NCI-H1048 (cell line): ENCODE measurements around the gene GFPT1.

Source experiments
- DNase-seq: peaks from one replicate; lab custom pipeline; 2025; lab: John Stamatoyannopoulos, UW

GFPT1 gene

GRCh38 chr2:69316550-69316949, 70.5 kb downstream of the GFPT1 start:
- no peak for DNase-seq

GRCh38 chr2:69315160-69315761, 71.8 kb downstream of the GFPT1 start:
- no peak for DNase-seq

GRCh38 chr2:69311024-69311416, 76.0 kb downstream of the GFPT1 start:
- DNase-seq: no peak

GRCh38 chr2:69310111-69311023, 76.7 kb downstream of the GFPT1 start:
- no peak for DNase-seq

- no peak for DNase-seq
These were observed 77.5 kb downstream of the GFPT1 start for GRCh38 chr2:69309351-69310110.

GRCh38 chr2:69308338-69308737, 78.7 kb downstream of the GFPT1 start:
- DNase-seq: no peak

- DNase-seq: no peak
These were observed 79.4 kb downstream of the GFPT1 start for GRCh38 chr2:69307579-69308064.

- peak; percentile 64 for DNase-seq
These were observed 80.0 kb downstream of the GFPT1 start for GRCh38 chr2:69306822-69307578.

- DNase-seq: no peak
These were observed 80.6 kb downstream of the GFPT1 start for GRCh38 chr2:69306393-69306821.

GRCh38 chr2:69305712-69306392, 81.2 kb downstream of the GFPT1 start:
- no peak for DNase-seq

GRCh38 chr2:69305166-69305565, 81.9 kb downstream of the GFPT1 start:
- DNase-seq: no peak

- no peak for DNase-seq
These were observed 82.4 kb downstream of the GFPT1 start for GRCh38 chr2:69304656-69305055.

- no peak for DNase-seq
These were observed 86.4 kb downstream of the GFPT1 start for GRCh38 chr2:69300650-69301049.

- no peak for DNase-seq
These were observed 87.1 kb downstream of the GFPT1 start for GRCh38 chr2:69299772-69300516.

- DNase-seq: no peak
These were observed 88.2 kb downstream of the GFPT1 start for GRCh38 chr2:69298862-69299261.

- no peak for DNase-seq
These were observed 88.8 kb downstream of the GFPT1 start for GRCh38 chr2:69298261-69298660.

- no peak for DNase-seq
These were observed 89.8 kb downstream of the GFPT1 start for GRCh38 chr2:69297216-69297615.

GRCh38 chr2:69296421-69296820, 90.6 kb downstream of the GFPT1 start:
- DNase-seq: no peak

GRCh38 chr2:69292256-69292655, 94.8 kb downstream of the GFPT1 start:
- no peak for DNase-seq

- no peak for DNase-seq
These were observed 95.3 kb downstream of the GFPT1 start for GRCh38 chr2:69291721-69292120.
